K562 (cell line): Measurements from ENCODE around the gene PRCC. TPM values are rescaled to one million over a fixed set of nuclear protein-coding genes. Genes with fewer than 3 reads are reported as not detected.

Experiments
- ATAC-seq: fragments of 200-7000 bp; cut with Tn5 transposase; 3 replicates; pipeline ENCODE4 v1.9.1; 2020; ENCODE audit warnings: moderate library complexity
- BruUV-seq: library from RNA; stranded (reverse); fragments of 400-500 nt; replicated peaks from 2 replicates; lab custom pipeline; 2021; lab: Mats Ljungman, UMichigan
- CTCF ChIA-PET: fragments of 300-600 bp; formaldehyde crosslinking; extraction: SDS; loops from one replicate; lab custom pipeline; 2021; ENCODE audit warnings: low intra/inter-chr PET ratio; lab: Yijun Ruan, JAX
- POLR2A ChIA-PET: fragments of 300-600, 350-650 bp; sonication (Branson Sonifier 250); formaldehyde crosslinking; extraction: SDS; loops from one replicate; lab custom pipeline; 2021; ENCODE audit warnings: antibody characterized with exemption, inconsistent platforms; lab: Yijun Ruan, JAX
- DNase-seq, 4 experiments: peaks; one replicate each; pipeline versions ENCODE4 v3.0.0 to v3.0.0-alpha.2; 2011 to 2018; ENCODE audit warnings: low spot score in 3 of 4, mixed read lengths in 3 of 4; ENCODE audit errors: extremely low read depth in 1 of 4
- FAIRE-seq: peaks from 2 replicates; lab custom pipeline; 2011; peaks lifted over from hg19 to GRCh38; lab: Jason Lieb, UNC
- H2AFZ ChIP-seq: 2 replicates; pipeline ENCODE4 v1.6.0; 2011; ENCODE audit warnings: low read depth, low read length, control low read depth, inconsistent platforms
- H3K27ac ChIP-seq: fragments of 200-600 bp; 3 replicates; pipeline ENCODE4 v1.8.0; 2011; ENCODE audit warnings: low read depth, mild to moderate bottlenecking, control low read depth, inconsistent platforms, low read length, moderate library complexity, mixed read lengths; ENCODE audit errors: extremely low read depth
- H3K27me3 ChIP-seq, 2 experiments: fragments of 300-600 bp in 1 of 2; 2 replicates in 1 of 2; 3 replicates in 1 of 2; pipeline versions ENCODE4 v1.6.0 to v1.8.0; 2011; ENCODE audit warnings: inconsistent platforms in 2 of 2, low read length in 2 of 2, mild to moderate bottlenecking in 1 of 2, mixed read lengths in 1 of 2, moderate library complexity in 1 of 2; ENCODE audit not compliant: control insufficient read depth in 2 of 2, insufficient read depth in 2 of 2
- H3K36me3 ChIP-seq: fragments of 300-600 bp; 3 replicates; pipeline ENCODE4 v1.8.0; 2011; ENCODE audit warnings: mild to moderate bottlenecking, low read length, inconsistent platforms; ENCODE audit not compliant: control insufficient read depth, insufficient read depth
- H3K4me1 ChIP-seq, 2 experiments: fragments of 200-600 bp in 1 of 2; replicated peaks in 1 of 2; 2 replicates in 1 of 2; 3 replicates in 1 of 2; pipeline versions ENCODE4 v1.5.1 to v1.8.0; 2011; ENCODE audit warnings: inconsistent platforms in 2 of 2, low read length in 2 of 2, mild to moderate bottlenecking in 1 of 2, mixed read lengths in 1 of 2, moderate library complexity in 1 of 2; ENCODE audit not compliant: control insufficient read depth in 2 of 2, insufficient read depth in 2 of 2
- H3K4me2 ChIP-seq: 2 replicates; pipeline ENCODE4 v1.6.1; 2011; ENCODE audit warnings: low read length, control low read depth, inconsistent platforms, mixed read lengths; ENCODE audit not compliant: insufficient read depth
- H3K4me3 ChIP-seq: fragments of 200-600 bp; sonication (generic), shearing (Covaris generic); 2 replicates; pipeline ENCODE4 v1.5.1; 2016; ENCODE audit warnings: control low read depth, inconsistent platforms
- H3K79me2 ChIP-seq: fragments of 200-600 bp; 3 replicates; pipeline ENCODE4 v1.8.0; 2011; ENCODE audit warnings: low read length, inconsistent platforms; ENCODE audit not compliant: control insufficient read depth, insufficient read depth
- H3K9ac ChIP-seq, 2 experiments: 2 replicates each; pipeline versions ENCODE4 v1.6.0 to v1.6.1; 2011; ENCODE audit warnings: low read depth in 2 of 2, low read length in 2 of 2, control low read depth in 1 of 2, inconsistent platforms in 1 of 2, mild to moderate bottlenecking in 1 of 2, mixed read lengths in 1 of 2; ENCODE audit not compliant: insufficient read depth in 1 of 2
- H3K9me1 ChIP-seq: one replicate; pipeline ENCODE4 v1.6.0; 2011; ENCODE audit warnings: inconsistent platforms, mild to moderate bottlenecking, low read length, moderate library complexity; ENCODE audit not compliant: control insufficient read depth, insufficient read depth
- H3K9me3 ChIP-seq: replicated peaks from 2 replicates; pipeline ENCODE4 v1.5.1; 2011; ENCODE audit warnings: low read depth, low read length, inconsistent platforms; ENCODE audit not compliant: control insufficient read depth, insufficient read depth
- H4K20me1 ChIP-seq: replicated peaks from 2 replicates; pipeline ENCODE4 v1.6.1; 2011; ENCODE audit warnings: low read length, inconsistent platforms, mixed read lengths; ENCODE audit not compliant: control insufficient read depth, insufficient read depth
- CBX3 ChIP-seq, 2 experiments: IDR thresholded peaks; 1 replicate in 1 of 2; 2 replicates in 1 of 2; pipeline ENCODE4 v1.6.1; 2012; ENCODE audit warnings: inconsistent platforms in 2 of 2, low read length in 2 of 2, borderline replicate concordance in 1 of 2, control low read depth in 1 of 2
- CXXC5 ChIP-seq: fragments of 250-450 bp; sonication (Bioruptor Pico); IDR thresholded peaks from 2 replicates; pipeline ENCODE4 v1.8.0; 2022; ENCODE audit warnings: inconsistent platforms, mild to moderate bottlenecking, moderate library complexity
- ETV5 ChIP-seq: sonication (generic); formaldehyde crosslinking; IDR thresholded peaks from 2 replicates; pipeline ENCODE4 v1.4.0; 2020; ENCODE audit warnings: low read depth, mild to moderate bottlenecking, missing genetic modification reagents
- FOXA3 ChIP-seq, 2 experiments: fragments of 450-650 bp in 1 of 2; sonication (generic) in 1 of 2; formaldehyde crosslinking; IDR thresholded peaks in 1 of 2; conservative IDR thresholded peaks in 1 of 2; 2 replicates each; pipeline versions ENCODE4 v1.4.0 to v1.8.0; 2020 to 2022; ENCODE audit warnings: mild to moderate bottlenecking in 2 of 2, missing genetic modification reagents in 1 of 2
- HDGF ChIP-seq: fragments of 450-650 bp; IDR thresholded peaks from 2 replicates; pipeline ENCODE4 v1.6.1; 2016
- MTA2 ChIP-seq: fragments of 450-650 bp; IDR thresholded peaks from 2 replicates; pipeline ENCODE4 v1.6.1; 2016; ENCODE audit warnings: low read depth
- NCOR1 ChIP-seq: fragments of 450-650 bp; IDR thresholded peaks from 2 replicates; pipeline ENCODE4 v1.6.1; 2016; ENCODE audit warnings: mild to moderate bottlenecking, moderate library complexity
- RBM39 ChIP-seq: fragments of 200-400 bp; formaldehyde crosslinking; optimal IDR thresholded peaks from 2 replicates; pipeline ENCODE3; 2018; ENCODE audit warnings: low read depth, low read length
- RREB1 ChIP-seq: fragments of 250-450 bp; sonication (Bioruptor Pico); IDR thresholded peaks from 2 replicates; pipeline ENCODE4 v1.4.0; 2020
- SIN3A ChIP-seq, 2 experiments: fragments of 150-350 bp in 1 of 2; IDR thresholded peaks; 2 replicates each; pipeline ENCODE4 v1.6.1; 2011 to 2016; ENCODE audit warnings: borderline replicate concordance in 2 of 2, low read depth in 2 of 2, low read length in 2 of 2, mild to moderate bottlenecking in 2 of 2, moderate library complexity in 2 of 2; ENCODE audit not compliant: control insufficient read depth in 1 of 2
- SMC3 ChIP-seq: conservative IDR thresholded peaks from 2 replicates; pipeline ENCODE4 v1.6.1; 2011; ENCODE audit warnings: low read depth, low read length, improper control_type of control experiment; ENCODE audit not compliant: insufficient read depth
- ZBTB43 ChIP-seq: sonication (generic); formaldehyde crosslinking; IDR thresholded peaks from 2 replicates; pipeline ENCODE4 v1.8.0; 2023; ENCODE audit warnings: mild to moderate bottlenecking, missing genetic modification reagents
- ZNF717 ChIP-seq: fragments of 250-450 bp; sonication (Bioruptor Pico); IDR thresholded peaks from 2 replicates; pipeline ENCODE4 v1.5.0; 2021
- WGBS: fragments of 100-300 bp; shearing (Covaris generic); methylation state at CpG from one replicate; pipeline ENCODE4 v1.1.6; 2016; ENCODE audit warnings: low coverage, mixed read lengths; ENCODE audit not compliant: insufficient coverage; ENCODE audit errors: missing lambda C conversion rate; 5-methylcytosine and 5-hydroxymethylcytosine counted together
- in situ Hi-C: fragments of 300-500 bp; cut with MboI; formaldehyde crosslinking; loops from 4 replicates; pipeline ENCODE4 v1.15.0; 2018; ENCODE audit warnings: inconsistent platforms, mixed read lengths
- intact Hi-C: fragments of 100-400 bp; cut with micrococcal nuclease; formaldehyde crosslinking; loops from 2 replicates; pipeline ENCODE4 v1.14.2; 2022
- polyA plus RNA-seq, 8 experiments: library from polyadenylated mRNA; depleted of rRNA in 4 of 8; stranded (reverse) in 5 of 8; unstranded in 3 of 8; fragments of >200 nt; fragmentation: Nextera tagmentation in 2 of 8; fragmentation: Illumina TruSeq in 1 of 8; extraction: Ambion mirVana in 2 of 8; extraction: Trizol in 1 of 8; gene quantifications; 2 replicates each; pipeline versions ENCODE4 v1.2.1 to v1.2.3, GENCODE V29; 2011 to 2014; ENCODE audit warnings: inconsistent platforms in 1 of 8, missing spikeins in 1 of 8
- total RNA-seq, 7 experiments: library from RNA; depleted of rRNA in 6 of 7; stranded (reverse); fragments of >200 nt in 6 of 7; fragmentation: Illumina TruSeq in 2 of 7; extraction: Trizol in 2 of 7; gene quantifications; 2 replicates each; pipeline versions ENCODE4 v1.2.1 to v1.2.3, GENCODE V29; 2011 to 2021; ENCODE audit warnings: low replicate concordance in 1 of 7

Gene PRCC
- total and polyA plus RNA-seq, 9 of the 15 experiments (the other 6 are each of a cell fraction or from before 2014, with no cell fraction given): 23.9 to 201 (median 41.1) TPM

- H3K79me2 ChIP-seq: peaks cover 84% of the 10 kb centered on the region
- POLR2A ChIA-PET: interaction anchor here (0.6 to 5.0 kb wide), 29 partner anchors 12 to 168 kb away, joined by 3 to 60 read pairs (median 4); partner anchors contain the start of genes HDGF, MRPL24, NES and NTRK1
- H2AFZ ChIP-seq: no peak overlapping the region
- peak overlapping the region; percentile 91 to 99; a peak in 3 of 4 replicates for H3K9ac ChIP-seq
- H3K9me1 ChIP-seq: no peaks in the 10 kb centered on the region
- H3K4me2 ChIP-seq: peak overlapping the region; percentile 100
- ATAC-seq (peak; percentile 65), DNase-seq (peak; percentile 43 to 91 (median 65)), FAIRE-seq (peak; percentile 88)
- under 1% methylated on average over 15 of the region's 15 CpGs for WGBS
- peak overlapping the region; percentile 82 for H3K27ac ChIP-seq
- no TSS peak for BruUV-seq
- H3K36me3 ChIP-seq: peaks cover 69% of the 10 kb centered on the region
- intact Hi-C loops: loop anchor here (1.0 to 5.0 kb wide), 8 partner anchors 20 to 196 kb away; partner anchors contain the start of genes LRRC71, NTRK1 and PRCC
- CTCF ChIA-PET: interaction anchor here (0.6 to 6.9 kb wide), 13 partner anchors 37 to 193 kb away, joined by 3 to 143 read pairs (median 9); partner anchors contain the start of genes HAPLN2, INSRR, NES and NTRK1
- H4K20me1 ChIP-seq: peaks cover 31% of the 10 kb centered on the region
- H3K4me3 ChIP-seq: peak overlapping the region; percentile 76
- H3K9me3 ChIP-seq: no peaks in the 10 kb centered on the region
- in situ Hi-C loops: loop anchor here (5.0 to 25.0 kb wide), 3 partner anchors 41 to 1414 kb away; partner anchors contain the start of genes FDPS, NTRK1, PKLR and PRCC
- H3K27me3 ChIP-seq: no peaks in the 10 kb centered on the region; a peak in 1 of 5 replicates
- peaks cover 13 to 17% of the 10 kb centered on the region in 2 experiments; a peak in 4 of 5 replicates for H3K4me1 ChIP-seq
- TF ChIP-seq RBM39 (peak; percentile 32), MTA2 (0 out of 2 replicates have a peak, but pooled peaks have one; percentile 5), CBX3 (IDR thresholded peaks at IDR 0.05; ENCODE audit: borderline replicate concordance in 1 of 2, low read length in 2 of 2) (0 out of 3 replicates have a peak, but pooled peaks of 1 of the 2 experiments have one; percentile 14), ZBTB43 (CRISPR knock-in tag) (0 out of 2 replicates have a peak, but pooled peaks have one; percentile 22), CXXC5 (0 out of 2 replicates have a peak, but pooled peaks have one; percentile 15), HDGF (peak; percentile 70), FOXA3 (CRISPR knock-in tag; conservative IDR thresholded peaks at IDR 0.05 in 1 of 2, IDR thresholded peaks at IDR 0.05 in 1 of 2) (no peak), ZNF717 (CRISPR knock-in tag) (no peak), SIN3A (IDR thresholded peaks at IDR 0.05; ENCODE audit: borderline replicate concordance in 2 of 2, control insufficient read depth in 1 of 2, low read depth in 2 of 2, low read length in 2 of 2) (0 out of 4 replicates have a peak, but pooled peaks of 1 of the 2 experiments have one; percentile 15), RREB1 (peak; percentile 20; the same call in 1 of the 2 replicates), ETV5 (CRISPR knock-in tag) (0 out of 2 replicates have a peak, but pooled peaks have one; percentile 32), NCOR1 (no peak), SMC3 (peak; percentile 87)
These were observed 40.6 kb upstream of the PRCC start for GRCh38 chr1:156726549-156727226.
